Activated T-helper 2 cell treated with anti-CD3 and anti-CD28 coated beads, Interferon-gamma antibody, Interleukin-2, Interleukin-4, amounts not matched to agents 10 μg/mL and 5 μg/mL and 100 μg/mL, durations not matched to agents 14 hours and 24 hours and 36 hours (primary cell): ENCODE data around the gene SORCS2. TPM values are rescaled to one million over a fixed set of nuclear protein-coding genes. Genes with fewer than 3 reads are reported as not detected.
"Not testable (repeated sequence)": the region's sequence is repeated elsewhere in the genome, so short reads cannot be mapped to it uniquely, and the experiment has no call there.

Source experiments
- DNase-seq: peaks from one replicate; pipeline ENCODE4 v3.0.0; 2021; ENCODE audit warnings: low spot score
- H3K27ac Mint-ChIP-seq: one replicate; pipeline ENCODE4 v1.8.0; 2021; ENCODE audit warnings: mixed read lengths
- H3K27me3 Mint-ChIP-seq: one replicate; pipeline ENCODE4 v1.8.0; 2021; ENCODE audit warnings: low read depth, mixed read lengths
- H3K36me3 Mint-ChIP-seq: one replicate; pipeline ENCODE4 v1.8.0; 2021; ENCODE audit warnings: low read depth, mixed read lengths
- H3K4me1 Mint-ChIP-seq: one replicate; pipeline ENCODE4 v1.8.0; 2021; ENCODE audit warnings: low read depth, mixed read lengths
- H3K4me3 Mint-ChIP-seq: one replicate; pipeline ENCODE4 v1.8.0; 2021; ENCODE audit warnings: low read depth, mild to moderate bottlenecking, moderate library complexity, mixed read lengths
- H3K9me3 Mint-ChIP-seq: one replicate; pipeline ENCODE4 v1.8.0; 2021; ENCODE audit warnings: mixed read lengths
- intact Hi-C: fragments of 100-400 bp; cut with micrococcal nuclease; formaldehyde crosslinking; loops from one replicate; pipeline ENCODE4 v1.15.1; 2023
- total RNA-seq: library from RNA; stranded (reverse); gene quantifications from 2 replicates; pipeline ENCODE4 v1.2.3, GENCODE V29; 2022

The SORCS2 gene
- total RNA-seq, 1 donor from 2014 or later: 0.02 TPM

- intact Hi-C loops: no loop called here
- no peaks in the 10 kb centered on the region for H3K36me3 Mint-ChIP-seq
- H3K27me3 Mint-ChIP-seq: no peaks in the 10 kb centered on the region
- H3K4me3 Mint-ChIP-seq: no peak overlapping the region
- no peaks in the 10 kb centered on the region for H3K4me1 Mint-ChIP-seq
- H3K27ac Mint-ChIP-seq: no peak overlapping the region
- no peaks in the 10 kb centered on the region for H3K9me3 Mint-ChIP-seq
- no peak for DNase-seq
Observed at GRCh38 chr4:7595934-7596461, 403.7 kb downstream of the SORCS2 start.

GRCh38 chr4:7596918-7597606, 404.7 kb downstream of the SORCS2 start:
- Mint-ChIP-seq H3K36me3 (no peaks in the 10 kb centered on the region), H3K27ac (no peak overlapping the region), H3K9me3 (no peaks in the 10 kb centered on the region), H3K27me3 (no peaks in the 10 kb centered on the region), H3K4me3 (no peak overlapping the region), H3K4me1 (no peaks in the 10 kb centered on the region)
- intact Hi-C loops: no loop called here
- no peak for DNase-seq

GRCh38 chr4:7598939-7599790, 406.8 kb downstream of the SORCS2 start:
- H3K9me3 Mint-ChIP-seq: peaks cover 6% of the 10 kb centered on the region
- no peaks in the 10 kb centered on the region for H3K27me3 Mint-ChIP-seq
- no peaks in the 10 kb centered on the region for H3K4me1 Mint-ChIP-seq
- DNase-seq: no peak
- intact Hi-C loops: no loop called here
- no peak overlapping the region for H3K27ac Mint-ChIP-seq
- no peak overlapping the region for H3K4me3 Mint-ChIP-seq
- no peaks in the 10 kb centered on the region for H3K36me3 Mint-ChIP-seq

GRCh38 chr4:7600247-7600646, 407.9 kb downstream of the SORCS2 start:
- Mint-ChIP-seq H3K36me3 (no peaks in the 10 kb centered on the region), H3K4me1 (no peaks in the 10 kb centered on the region)

GRCh38 chr4:7602166-7602565, 409.8 kb downstream of the SORCS2 start:
- H3K27me3 Mint-ChIP-seq, intact Hi-C loops, H3K4me3 Mint-ChIP-seq, H3K36me3 Mint-ChIP-seq, H3K4me1 Mint-ChIP-seq, DNase-seq, H3K9me3 Mint-ChIP-seq, H3K27ac Mint-ChIP-seq: not testable (repeated sequence)

More at GRCh38 chr4:7600247-7600646, 407.9 kb downstream of the SORCS2 start:
- DNase-seq: no peak
- intact Hi-C loops: no loop called here
- Mint-ChIP-seq H3K4me3 (no peak overlapping the region), H3K27me3 (no peaks in the 10 kb centered on the region), H3K27ac (no peak overlapping the region), H3K9me3 (peaks cover 6% of the 10 kb centered on the region)

- no peak overlapping the region for H3K4me3 Mint-ChIP-seq
- H3K36me3 Mint-ChIP-seq: no peaks in the 10 kb centered on the region
- DNase-seq: no peak
- peaks cover 6% of the 10 kb centered on the region for H3K9me3 Mint-ChIP-seq
- no peak overlapping the region for H3K27ac Mint-ChIP-seq
- no peaks in the 10 kb centered on the region for H3K4me1 Mint-ChIP-seq
- H3K27me3 Mint-ChIP-seq: no peaks in the 10 kb centered on the region
- intact Hi-C loops: no loop called here
Observed at GRCh38 chr4:7607156-7607910, 415.0 kb downstream of the SORCS2 start.

- intact Hi-C loops: no loop called here
- no peaks in the 10 kb centered on the region for H3K27me3 Mint-ChIP-seq
Observed at GRCh38 chr4:7608046-7608445, 415.7 kb downstream of the SORCS2 start.

GRCh38 chr4:7609316-7609715, 417.0 kb downstream of the SORCS2 start:
- H3K27ac Mint-ChIP-seq: no peak overlapping the region
- no peaks in the 10 kb centered on the region for H3K36me3 Mint-ChIP-seq
- H3K4me3 Mint-ChIP-seq: no peak overlapping the region
- H3K27me3 Mint-ChIP-seq: no peaks in the 10 kb centered on the region
- intact Hi-C loops: no loop called here
- no peak for DNase-seq
- no peaks in the 10 kb centered on the region for H3K9me3 Mint-ChIP-seq
- no peaks in the 10 kb centered on the region for H3K4me1 Mint-ChIP-seq

More at GRCh38 chr4:7608046-7608445, 415.7 kb downstream of the SORCS2 start:
- Mint-ChIP-seq H3K9me3 (peaks cover 6% of the 10 kb centered on the region), H3K36me3 (no peaks in the 10 kb centered on the region), H3K4me1 (no peaks in the 10 kb centered on the region), H3K27ac (no peak overlapping the region), H3K4me3 (no peak overlapping the region)
- DNase-seq: no peak

GRCh38 chr4:7610022-7610670, 417.8 kb downstream of the SORCS2 start:
- no peak overlapping the region for H3K27ac Mint-ChIP-seq
- no peaks in the 10 kb centered on the region for H3K4me1 Mint-ChIP-seq
- no peaks in the 10 kb centered on the region for H3K9me3 Mint-ChIP-seq
- H3K27me3 Mint-ChIP-seq: no peaks in the 10 kb centered on the region
- no peaks in the 10 kb centered on the region for H3K36me3 Mint-ChIP-seq
- DNase-seq: no peak
- intact Hi-C loops: no loop called here
- H3K4me3 Mint-ChIP-seq: no peak overlapping the region

GRCh38 chr4:7610841-7611240, 418.5 kb downstream of the SORCS2 start:
- Mint-ChIP-seq H3K9me3 (no peaks in the 10 kb centered on the region), H3K27ac (no peak overlapping the region), H3K27me3 (no peaks in the 10 kb centered on the region), H3K4me1 (no peaks in the 10 kb centered on the region), H3K36me3 (no peaks in the 10 kb centered on the region), H3K4me3 (no peak overlapping the region)
- no peak for DNase-seq
- intact Hi-C loops: no loop called here

- intact Hi-C loops: no loop called here
- Mint-ChIP-seq H3K9me3 (no peaks in the 10 kb centered on the region), H3K27ac (no peak overlapping the region), H3K4me1 (no peaks in the 10 kb centered on the region), H3K4me3 (no peak overlapping the region), H3K27me3 (no peaks in the 10 kb centered on the region), H3K36me3 (no peaks in the 10 kb centered on the region)
- no peak for DNase-seq
Observed at GRCh38 chr4:7612311-7612897, 420.1 kb downstream of the SORCS2 start.

GRCh38 chr4:7614350-7614949, 422.1 kb downstream of the SORCS2 start:
- Mint-ChIP-seq H3K4me3 (no peak overlapping the region), H3K27ac (no peak overlapping the region), H3K4me1 (no peaks in the 10 kb centered on the region), H3K36me3 (no peaks in the 10 kb centered on the region), H3K9me3 (no peaks in the 10 kb centered on the region), H3K27me3 (no peaks in the 10 kb centered on the region)
- intact Hi-C loops: no loop called here
- no peak for DNase-seq
